GM06990 (cell line): ENCODE measurements around the gene SPTBN4.
A peak's percentile ranks its signal among the peaks of the same experiment; 100 is the strongest.

Experiments
- DNase-seq: peaks from one replicate; pipeline ENCODE4 v3.0.0-alpha.2; 2011; ENCODE audit not compliant: insufficient read length; ENCODE audit errors: extremely low read depth
- H3K27me3 ChIP-seq: replicated peaks from 2 replicates; pipeline ENCODE4 v1.6.0; 2011; ENCODE audit warnings: low read length; ENCODE audit not compliant: control insufficient read depth, insufficient read depth
- H3K36me3 ChIP-seq: 2 replicates; pipeline ENCODE4 v1.5.1; 2011; ENCODE audit warnings: low read length; ENCODE audit not compliant: control insufficient read depth, insufficient read depth
- H3K4me3 ChIP-seq: replicated peaks from 2 replicates; pipeline ENCODE4 v1.5.1; 2011; ENCODE audit warnings: low read depth, mild to moderate bottlenecking, control low read depth, low read length
- CTCF ChIP-seq: IDR thresholded peaks from 2 replicates; pipeline ENCODE4 v1.5.1; 2011; ENCODE audit warnings: low read length, control low read depth, mild to moderate bottlenecking, inconsistent platforms; ENCODE audit not compliant: insufficient read depth, poor library complexity, severe bottlenecking

SPTBN4 gene

GRCh38 chr19:40608957-40609356 lies 142.2 kb downstream of the SPTBN4 start:
- peak overlapping the region; percentile 73 for H3K4me3 ChIP-seq

GRCh38 chr19:40609561-40610395 lies 143.0 kb downstream of the SPTBN4 start:
- no peak for TF ChIP-seq CTCF
- DNase-seq = peak; percentile 88
- Histone ChIP-seq H3K4me3 (peak overlapping the region; percentile 73), H3K36me3 (no peaks in the 10 kb centered on the region), H3K27me3 (no peaks in the 10 kb centered on the region)

More at GRCh38 chr19:40608957-40609356, 142.2 kb downstream of the SPTBN4 start:
- DNase-seq = no peak
- Histone ChIP-seq H3K27me3 (no peaks in the 10 kb centered on the region), H3K36me3 (no peaks in the 10 kb centered on the region)
- no peak for TF ChIP-seq CTCF

- DNase-seq = peak; percentile 57
- H3K36me3 ChIP-seq = no peaks in the 10 kb centered on the region
- no peak for TF ChIP-seq CTCF
- H3K27me3 ChIP-seq = no peaks in the 10 kb centered on the region
- no peak overlapping the region for H3K4me3 ChIP-seq
These were observed 143.7 kb downstream of the SPTBN4 start for GRCh38 chr19:40610396-40611064.

- no peak for DNase-seq
- no peaks in the 10 kb centered on the region for H3K27me3 ChIP-seq
- TF ChIP-seq CTCF = no peak
- no peak overlapping the region for H3K4me3 ChIP-seq
- no peaks in the 10 kb centered on the region for H3K36me3 ChIP-seq
These were observed 144.3 kb downstream of the SPTBN4 start for GRCh38 chr19:40611096-40611495.

- no peak for DNase-seq
- TF ChIP-seq CTCF = no peak
- Histone ChIP-seq H3K4me3 (no peak overlapping the region), H3K27me3 (no peaks in the 10 kb centered on the region), H3K36me3 (no peaks in the 10 kb centered on the region)
These were observed 145.3 kb downstream of the SPTBN4 start for GRCh38 chr19:40611900-40612698.
